H1 (cell line): ENCODE measurements around the gene CNST. TPM values are rescaled to one million over a fixed set of nuclear protein-coding genes. Genes with fewer than 3 reads are reported as not detected.

Experiments used
- NANOG ChIP-seq: IDR thresholded peaks from 2 replicates; pipeline ENCODE4 v1.6.1; 2011; ENCODE audit warnings: low read length, low read depth, mild to moderate bottlenecking, inconsistent platforms; ENCODE audit not compliant: insufficient read depth, poor library complexity, severe bottlenecking
- PHF8 ChIP-seq: fragments of 200-600 bp; sonication (generic); conservative IDR thresholded peaks from 2 replicates; pipeline ENCODE4 v1.7.1; 2012; ENCODE audit warnings: low read depth, mild to moderate bottlenecking, inconsistent platforms, low read length, moderate library complexity
- RFX5 ChIP-seq: IDR thresholded peaks from 2 replicates; pipeline ENCODE4 v1.6.1; 2011; ENCODE audit warnings: low read depth, low read length, improper control_type of control experiment, borderline replicate concordance
- RNF2 ChIP-seq: fragments of 200-900, 300-1000 bp; sonication (generic); IDR thresholded peaks from 2 replicates; pipeline ENCODE4 v1.7.1; 2016; ENCODE audit warnings: borderline replicate concordance, low read depth, mild to moderate bottlenecking, antibody characterized with exemption, low read length; ENCODE audit not compliant: poor library complexity, severe bottlenecking; ENCODE audit errors: missing control alignments
- SP2 ChIP-seq: IDR thresholded peaks from 2 replicates; pipeline ENCODE4 v1.6.1; 2012; ENCODE audit warnings: mild to moderate bottlenecking, low read length, inconsistent platforms
- SUZ12 ChIP-seq: fragments of 200-600 bp; sonication (generic); IDR thresholded peaks from 2 replicates; pipeline ENCODE4 v1.6.1; 2012; ENCODE audit warnings: mild to moderate bottlenecking, inconsistent platforms, low read length, moderate library complexity, mixed read lengths
- TAF1 ChIP-seq: IDR thresholded peaks from 2 replicates; pipeline ENCODE4 v1.6.1; 2011; ENCODE audit warnings: mild to moderate bottlenecking, low read depth, low read length
- polyA plus RNA-seq, 7 experiments: library from polyadenylated mRNA; depleted of rRNA in 3 of 7; stranded (reverse) in 5 of 7; unstranded in 2 of 7; fragments of >200 nt in 5 of 7; fragments of 200-250 nt in 2 of 7; gene quantifications; 1 replicate in 5 of 7; 2 replicates in 1 of 7; 4 replicates in 1 of 7; pipeline versions ENCODE4 v1.2.1 to v1.2.3, GENCODE V29; 2011 to 2013; ENCODE audit warnings: missing spikeins in 2 of 7, mixed read lengths in 2 of 7
- total RNA-seq: library from RNA; stranded (reverse); fragmentation: NEBNext Ultra II Directional; extraction: Animal tissue kit (Norgen Biotek cat#: 25700); gene quantifications from 2 replicates; pipeline ENCODE4 v1.2.1, GENCODE V29; 2021

CNST gene
- total and polyA plus RNA-seq, 2 of the 8 experiments (the other 6 are each of a cell fraction or from before 2014, with no cell fraction given): 5.3 to 21.3 TPM

- TF ChIP-seq RNF2: no peak
- TF ChIP-seq NANOG: no peak
- 0 out of 2 replicates have a peak, but pooled peaks have one; percentile 25 for TF ChIP-seq PHF8
- TF ChIP-seq SUZ12: no peak
- TF ChIP-seq SP2: no peak
- TF ChIP-seq TAF1: no peak
- no peak for TF ChIP-seq RFX5
- TF ChIP-seq, all 59 proteins: peak for 4
Observed at GRCh38 chr1:246566813-246567645, 773 bp downstream of the CNST start (continued).
